Kidney glomerular epithelial cell (primary cell): ENCODE results near the gene NTS.
A peak's percentile ranks its signal among the peaks of the same experiment; 100 is the strongest.

Experiments
- DNase-seq: peaks from one replicate; lab custom pipeline; 2025; lab: John Stamatoyannopoulos, UW

The NTS gene, protein sequence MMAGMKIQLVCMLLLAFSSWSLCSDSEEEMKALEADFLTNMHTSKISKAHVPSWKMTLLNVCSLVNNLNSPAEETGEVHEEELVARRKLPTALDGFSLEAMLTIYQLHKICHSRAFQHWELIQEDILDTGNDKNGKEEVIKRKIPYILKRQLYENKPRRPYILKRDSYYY

DNA sequence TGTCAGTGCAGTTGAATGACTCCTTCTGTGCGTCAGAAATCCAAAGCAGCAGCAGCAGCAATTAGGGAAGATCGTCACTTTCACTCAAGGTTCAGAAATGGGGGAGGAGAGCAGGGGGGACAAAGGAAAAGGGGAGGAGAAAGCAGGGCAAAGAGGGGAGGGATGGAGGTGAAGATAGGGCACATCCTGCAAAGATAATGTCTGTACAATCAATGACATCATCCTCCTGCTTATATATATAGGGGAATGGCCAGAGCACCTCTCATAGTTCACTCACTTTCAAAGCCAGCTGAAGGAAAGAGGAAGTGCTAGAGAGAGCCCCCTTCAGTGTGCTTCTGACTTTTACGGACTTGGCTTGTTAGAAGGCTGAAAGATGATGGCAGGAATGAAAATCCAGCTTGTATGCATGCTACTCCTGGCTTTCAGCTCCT is at the start of gene NTS:
Gene NTS (plus strand): TSS at position 265 of the 431 bp plus-strand sequence. CDS start 109 bp downstream, at position 374.
- DNase-seq: no peak

DNA sequence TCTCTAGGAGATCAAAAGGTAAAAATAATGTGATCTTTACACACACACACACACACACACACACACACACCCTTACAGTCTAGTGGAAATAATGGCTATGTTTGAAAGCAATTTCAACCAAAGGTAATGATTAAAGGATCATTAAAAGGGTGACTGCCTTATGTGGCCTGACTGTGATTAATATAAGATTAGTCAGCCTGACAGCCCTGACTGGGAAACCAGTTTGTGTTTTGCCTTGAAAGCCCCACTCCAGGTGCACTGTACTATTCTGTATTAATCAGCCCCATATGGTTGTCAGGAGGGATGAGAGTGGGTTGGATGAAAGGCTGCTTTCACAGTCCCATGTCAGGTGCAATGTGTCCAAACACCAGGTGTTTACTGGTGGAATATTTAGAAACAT is 48.3 kb upstream of the NTS start:
- DNase-seq: peak; percentile 92

DNA sequence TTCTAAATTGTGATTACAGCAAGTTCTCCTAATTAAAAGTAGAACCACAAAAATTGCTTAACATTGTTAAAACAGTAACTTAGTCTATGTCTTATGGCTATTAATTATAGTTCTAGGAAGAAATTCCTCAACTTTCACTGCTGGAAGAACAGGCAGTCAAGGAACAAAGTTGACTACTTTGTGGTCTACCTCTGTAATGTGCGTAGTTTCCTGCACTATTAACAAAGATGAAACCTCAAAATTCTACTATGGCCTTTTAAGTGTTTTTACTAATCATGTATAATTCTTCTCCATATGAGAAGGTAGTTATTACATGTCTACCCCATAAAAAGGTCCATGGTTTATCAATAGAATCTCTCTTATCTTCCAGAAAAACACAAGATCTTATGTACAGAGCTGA is 45.5 kb upstream of the NTS start:
- no peak for DNase-seq

DNA sequence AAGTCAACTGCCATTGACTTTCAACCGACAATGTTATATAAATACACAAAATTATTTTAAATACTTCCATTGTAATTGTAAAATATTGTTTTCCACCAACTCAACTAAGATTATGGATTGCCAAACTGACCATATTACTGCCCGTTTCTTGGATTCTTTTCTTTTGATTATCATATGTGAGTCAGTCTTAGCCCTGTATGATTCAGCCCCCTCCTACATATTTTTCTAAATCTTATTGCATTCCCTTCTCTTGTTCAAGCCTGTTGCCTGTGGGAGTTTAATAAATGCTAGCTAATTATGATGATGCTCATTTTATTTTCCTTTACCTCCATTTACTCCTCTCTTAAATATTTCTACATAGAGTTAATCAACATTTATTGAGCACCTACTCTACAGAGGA is 44.7 kb upstream of the NTS start:
- peak; percentile 18 for DNase-seq

DNA sequence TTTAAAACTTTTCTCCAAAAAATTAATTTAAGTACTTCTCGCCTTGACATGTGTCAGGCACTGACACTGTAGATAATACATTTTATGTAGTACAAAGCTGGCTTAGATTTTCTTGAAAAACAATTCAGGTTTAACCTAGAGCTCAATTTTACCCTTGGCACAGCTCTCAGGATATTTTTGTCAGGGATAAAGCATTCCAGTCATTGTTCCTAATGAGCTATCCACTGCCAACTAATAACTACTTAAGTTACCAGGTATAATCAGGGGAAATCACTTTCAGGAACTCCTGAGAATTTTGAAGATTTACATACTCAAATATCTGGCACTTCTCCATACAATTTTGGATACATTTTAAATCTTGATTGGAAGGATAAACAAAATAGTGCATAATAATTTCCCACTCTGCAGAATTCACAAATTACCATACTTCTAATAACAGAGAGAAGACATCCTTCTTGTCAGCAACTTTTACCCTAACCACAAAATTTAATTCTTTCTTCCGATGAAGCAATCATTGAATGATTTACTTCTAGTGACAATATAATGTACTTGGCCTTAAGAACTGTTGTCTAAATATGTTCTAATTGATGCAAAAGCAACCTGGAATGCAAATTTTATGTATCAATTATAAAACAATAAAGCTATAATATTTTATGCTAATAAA is 42.6 kb upstream of the NTS start:
- no peak for DNase-seq

DNA sequence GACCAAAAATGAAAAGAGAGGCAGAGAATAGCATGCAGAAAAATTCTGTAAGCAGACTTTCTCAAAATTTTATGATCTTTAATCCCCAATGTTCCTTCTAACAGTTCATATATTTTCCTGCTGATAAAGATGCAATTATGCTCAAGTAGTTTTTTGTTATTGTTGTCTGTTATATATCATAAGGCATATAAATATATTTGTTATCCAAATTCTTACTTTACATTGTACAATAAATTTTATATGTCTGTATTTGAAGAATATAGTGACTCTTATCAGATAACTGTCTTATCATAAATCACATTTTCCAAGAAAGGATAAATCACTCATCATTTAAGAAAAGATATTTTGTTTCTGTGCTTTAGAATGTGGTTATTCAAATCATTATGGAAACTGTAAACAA is 40.5 kb upstream of the NTS start:
- DNase-seq: no peak

DNA sequence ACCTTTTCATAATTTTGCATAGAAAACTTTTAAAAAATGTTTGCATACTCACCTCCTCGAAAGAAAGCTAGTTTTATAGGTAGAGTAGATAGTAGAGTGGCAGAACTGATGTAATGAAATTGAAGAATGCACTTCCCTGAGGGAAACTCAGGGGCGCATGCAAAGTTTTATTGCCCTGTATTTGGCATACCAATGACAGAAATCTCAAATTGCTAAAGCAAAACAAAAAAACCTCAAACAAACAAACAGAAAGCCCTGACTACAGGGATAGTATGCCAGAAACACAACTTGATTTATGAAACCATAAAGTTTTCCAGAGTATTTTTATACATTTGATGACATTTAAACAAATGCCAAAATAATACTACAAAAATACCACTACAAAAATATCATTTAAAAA is 39.7 kb upstream of the NTS start:
- no peak for DNase-seq

DNA sequence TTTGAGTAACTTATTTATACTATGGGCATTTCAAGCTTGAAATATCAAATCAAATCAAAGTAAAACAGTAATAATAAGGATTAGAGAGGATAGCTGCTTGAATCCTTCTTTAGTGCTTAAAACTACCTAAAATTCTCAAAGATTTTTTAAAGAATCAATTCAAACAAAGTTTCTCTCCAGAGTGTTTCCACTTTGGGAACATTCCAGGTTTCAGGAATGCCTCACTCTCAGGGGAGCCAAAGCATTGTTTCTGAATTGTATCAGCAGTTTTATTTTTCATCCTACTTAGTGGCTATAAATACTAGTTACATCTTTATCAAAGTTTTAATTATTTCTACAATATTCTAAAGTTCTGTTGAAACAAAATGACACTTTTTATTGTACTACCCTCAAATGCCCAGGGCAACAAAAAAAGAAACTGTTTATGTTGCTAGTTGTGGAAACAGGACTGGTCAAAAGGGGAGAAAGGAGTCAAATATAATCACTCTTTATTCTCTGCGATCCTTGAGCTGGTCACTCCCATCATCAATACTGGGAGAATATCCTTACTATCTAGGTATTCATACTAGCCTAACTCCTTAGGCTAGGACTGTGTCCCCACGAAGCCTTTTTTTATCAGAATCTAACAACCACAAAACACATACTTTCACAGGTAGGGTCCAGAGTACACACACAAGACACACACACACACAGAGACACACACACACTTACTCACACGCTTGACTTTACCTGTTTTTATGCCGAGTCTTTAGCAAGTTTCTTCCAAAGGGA is 38.5 kb upstream of the NTS start:
- peak; percentile 67 for DNase-seq

DNA sequence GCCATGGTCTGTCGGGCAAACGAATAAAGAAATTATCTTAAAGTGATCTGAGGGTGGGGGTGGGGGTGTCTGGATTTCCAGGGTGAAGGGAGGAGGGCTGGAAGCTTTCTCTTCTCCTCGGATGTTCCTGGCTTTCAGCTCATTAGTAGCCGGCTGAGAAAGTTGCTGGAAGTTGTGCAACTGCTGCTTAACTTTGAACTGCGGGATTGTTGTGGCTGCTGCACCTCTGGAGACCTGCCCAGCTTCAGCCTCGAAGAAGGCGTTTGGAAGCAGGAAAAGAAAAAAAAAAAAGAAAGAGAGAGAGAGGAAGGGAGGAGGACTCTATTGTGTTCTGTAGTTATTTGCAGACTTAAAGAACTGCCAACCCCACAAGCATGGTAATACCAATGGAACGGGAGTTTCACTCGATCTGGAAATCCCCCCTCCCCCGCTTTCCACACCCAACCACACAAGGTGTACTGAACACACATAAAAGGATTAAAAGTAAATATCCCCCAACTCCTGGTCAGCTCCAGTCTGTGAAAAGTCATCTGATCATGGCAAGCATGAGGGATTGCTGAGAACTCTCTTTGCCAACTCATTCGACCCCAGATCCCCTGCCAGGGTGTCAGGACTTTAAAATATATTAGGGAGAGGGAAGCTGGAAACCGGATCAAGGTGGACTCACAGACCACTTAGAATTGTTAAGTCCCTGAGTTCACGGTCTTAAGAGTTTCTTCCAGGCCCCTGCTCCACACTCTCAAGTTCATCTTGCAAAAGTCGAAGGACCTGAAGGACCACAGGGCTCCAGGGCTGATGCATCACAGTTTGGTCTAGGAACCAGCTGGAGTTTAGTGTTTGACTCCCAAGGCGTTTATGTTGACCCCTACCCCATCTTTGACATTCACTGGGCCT is 37.7 kb upstream of the NTS start, which contains the start of gene RASSF9:
Gene RASSF9 (minus strand): TSS at position 213 of the 894 bp plus-strand sequence. CDS start 208 bp downstream, at position 5.
- peak; percentile 67 for DNase-seq

DNA sequence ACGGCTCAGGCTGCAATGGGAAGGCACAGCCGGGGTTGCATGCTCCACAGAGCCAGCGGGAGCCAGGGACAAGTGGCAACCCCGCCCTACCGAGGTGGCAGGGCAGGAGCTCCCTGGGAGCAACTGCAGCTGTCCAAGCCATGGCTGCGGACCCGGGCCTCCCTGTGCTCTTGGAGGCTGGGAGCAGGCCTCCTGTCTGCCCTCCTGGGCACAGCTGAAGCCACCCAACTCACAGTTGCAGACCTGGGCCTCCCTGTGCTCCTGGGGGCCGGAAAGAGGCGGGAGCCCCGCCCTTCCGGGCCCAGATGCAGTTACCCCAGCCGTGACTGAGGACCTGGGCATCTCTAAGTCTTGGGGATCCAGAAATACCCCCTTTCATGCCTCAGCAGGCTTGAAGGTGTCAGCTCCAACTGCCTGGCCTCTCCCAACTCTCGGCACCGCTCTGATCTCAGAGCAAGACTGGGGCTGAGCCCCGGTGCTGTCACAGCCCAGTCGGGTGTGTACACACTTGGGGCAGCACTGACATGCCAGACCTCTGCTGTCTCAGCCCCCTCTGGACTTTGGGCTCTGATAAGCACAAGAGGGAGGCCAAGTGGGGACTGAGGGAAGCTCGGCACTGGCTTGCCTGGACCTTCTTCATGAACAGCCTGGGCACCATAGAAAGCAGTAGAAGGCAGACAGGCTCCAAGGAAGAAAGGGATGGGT is 30.3 kb upstream of the NTS start:
- DNase-seq: no peak

DNA sequence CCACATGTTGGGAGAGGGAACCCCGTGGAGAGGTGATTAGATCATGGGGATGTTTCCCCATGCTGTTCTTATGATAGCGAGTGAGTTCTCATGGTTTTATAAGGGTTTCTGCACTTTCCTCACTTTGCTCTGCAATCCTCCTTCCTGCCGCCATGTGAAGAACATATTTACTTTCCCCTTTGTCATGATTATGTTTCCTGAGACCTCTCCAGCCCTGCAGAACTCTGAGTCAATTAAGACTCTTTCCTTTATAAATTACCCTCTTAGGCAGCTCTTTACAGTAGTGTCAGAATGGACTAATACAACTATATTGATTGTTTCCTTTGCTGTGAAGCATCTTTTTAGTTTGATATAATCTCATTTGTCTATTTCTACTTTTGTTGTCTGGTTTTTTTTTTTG is 24.8 kb upstream of the NTS start:
- DNase-seq: no peak

DNA sequence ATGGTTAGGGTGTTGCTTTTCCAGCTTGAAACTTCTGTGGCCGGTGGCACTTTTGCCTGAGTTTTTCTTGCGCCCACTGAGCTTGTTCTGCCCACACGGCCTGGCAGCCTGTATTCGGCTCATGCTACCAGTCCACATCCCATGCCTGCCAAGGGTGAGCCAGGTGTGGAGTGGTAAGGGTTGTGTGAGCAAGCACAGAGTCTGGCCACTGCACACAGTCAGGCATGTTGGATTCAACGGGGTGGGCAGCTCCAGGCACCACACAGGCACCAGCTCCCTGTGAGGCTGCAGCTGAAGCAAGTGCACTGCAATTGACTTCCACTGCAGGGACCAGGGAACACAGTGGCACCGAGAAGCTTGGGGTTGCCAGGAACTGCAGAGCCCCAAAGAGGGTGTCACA is 18.8 kb upstream of the NTS start:
- DNase-seq: no peak

DNA sequence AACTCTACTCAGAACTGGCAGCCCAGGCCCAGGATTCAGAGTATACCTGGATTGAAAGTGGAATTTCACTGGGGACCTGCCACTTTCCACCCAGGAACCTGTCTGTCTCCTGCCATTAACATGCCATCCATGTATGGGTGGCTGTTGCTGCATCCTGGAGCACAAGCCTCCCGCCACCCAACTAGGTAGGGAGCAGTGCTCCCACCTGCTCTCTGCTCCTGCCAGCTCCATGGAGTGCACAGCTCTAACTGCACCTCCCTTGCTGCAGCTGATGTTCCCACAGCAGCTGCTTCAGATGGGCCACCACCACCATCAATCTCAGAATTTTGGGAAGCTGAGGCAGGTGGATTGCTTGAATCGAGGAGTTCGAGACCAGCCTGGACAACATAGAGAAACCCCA is 17.1 kb upstream of the NTS start:
- DNase-seq: no peak

DNA sequence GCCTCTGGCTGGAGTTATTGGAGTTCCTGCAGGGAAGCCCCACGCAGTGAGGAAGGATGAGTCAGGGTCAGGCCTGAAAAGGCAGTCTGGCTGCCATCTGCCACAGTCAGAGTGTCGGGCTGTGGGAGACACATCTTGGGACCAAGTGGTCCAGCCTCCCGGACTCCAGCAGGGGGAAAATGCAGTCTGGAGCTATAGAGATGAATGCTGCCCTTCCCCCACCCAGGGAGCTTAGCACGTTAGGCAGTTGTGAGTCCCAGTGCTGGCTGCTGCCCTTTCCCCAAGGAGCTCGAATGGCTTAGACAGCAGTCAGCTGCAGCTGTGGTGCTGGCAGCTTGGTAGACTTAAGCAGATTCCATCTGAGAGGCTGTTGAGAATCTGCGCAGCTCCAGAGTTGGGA is 8.2 kb upstream of the NTS start:
- DNase-seq: no peak

DNA sequence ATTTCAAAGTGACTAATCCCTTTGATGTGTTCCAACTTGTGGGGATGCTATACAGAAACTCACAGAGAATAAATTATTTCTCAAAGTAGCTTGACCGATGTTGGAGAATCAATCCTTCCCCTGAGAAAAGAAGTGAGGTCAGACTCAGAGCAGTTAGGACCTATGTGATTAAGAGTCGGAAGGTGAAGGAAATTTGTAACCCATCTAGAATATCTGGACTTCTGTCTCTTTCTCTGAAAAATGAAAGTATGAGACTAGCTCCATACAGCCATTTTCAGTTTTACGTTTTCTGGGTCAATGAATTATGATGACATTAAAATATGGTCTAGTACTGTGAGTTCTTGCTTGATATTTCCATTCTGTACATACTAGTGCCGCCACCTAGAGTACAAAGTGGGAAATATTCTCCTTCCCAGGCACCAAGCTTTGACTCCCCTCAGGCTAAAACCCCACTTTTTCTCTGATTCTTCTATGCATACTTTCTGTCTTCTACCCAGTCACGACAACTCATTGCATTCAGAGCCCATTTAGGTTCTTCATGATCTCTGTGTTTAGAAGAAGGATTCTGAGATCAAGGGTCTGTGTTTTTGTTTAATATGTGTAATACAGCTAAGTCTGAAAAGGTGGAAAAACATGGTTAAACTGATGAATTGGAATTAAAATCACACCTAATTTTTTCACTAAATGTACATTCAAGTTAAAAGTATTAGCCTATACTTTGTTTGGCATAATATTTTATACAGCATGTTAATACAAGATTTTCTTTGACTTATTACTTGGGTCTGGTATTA is 6.9 kb upstream of the NTS start:
- DNase-seq: peak; percentile 48

DNA sequence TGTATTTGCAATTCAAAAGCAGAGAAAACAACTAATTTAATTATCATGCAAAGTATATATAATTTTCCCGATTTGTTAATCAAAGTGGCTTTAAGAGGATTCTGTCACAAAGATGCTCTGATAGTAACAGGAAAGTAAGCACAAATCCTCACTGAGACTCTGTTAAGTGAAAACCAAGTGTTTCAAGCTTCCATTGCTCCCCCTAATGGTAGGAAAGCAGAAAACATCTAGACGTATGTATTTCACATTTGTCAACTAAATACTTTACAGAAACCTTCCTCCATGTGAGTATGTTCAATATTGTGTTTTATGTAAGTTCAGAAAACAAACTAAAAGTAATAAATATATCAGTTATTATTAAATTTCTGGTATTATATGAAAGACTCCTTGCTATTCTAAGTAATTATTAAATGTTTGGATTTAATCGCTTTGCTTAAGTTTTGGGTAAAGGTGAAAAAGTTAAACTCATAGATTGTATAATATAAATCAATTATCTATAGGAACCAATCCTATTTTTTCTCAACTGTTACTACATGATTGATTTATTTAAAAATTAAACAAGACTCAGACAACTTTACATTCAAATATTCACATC is 1.5 kb upstream of the NTS start:
- peak; percentile 61 for DNase-seq

DNA sequence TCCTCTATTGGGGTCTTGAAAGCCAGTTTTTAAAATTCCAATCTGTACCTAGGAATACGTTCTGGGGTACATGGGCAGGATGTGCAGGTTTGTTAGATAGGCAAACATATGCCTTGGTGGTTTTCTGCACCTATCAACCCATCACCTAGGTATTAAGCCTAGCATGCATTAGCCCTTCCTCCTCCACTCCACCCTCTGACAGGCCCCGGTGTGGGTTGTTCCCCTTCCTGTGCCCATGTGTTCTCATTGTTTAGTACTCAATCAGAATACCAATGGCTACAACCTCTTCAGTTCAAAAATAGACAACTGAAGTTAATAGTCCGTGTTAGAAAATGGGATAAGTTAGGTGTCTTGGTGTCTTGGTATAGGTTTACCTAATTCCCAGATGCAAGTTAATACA is 3.4 kb downstream of the NTS start:
- no peak for DNase-seq

DNA sequence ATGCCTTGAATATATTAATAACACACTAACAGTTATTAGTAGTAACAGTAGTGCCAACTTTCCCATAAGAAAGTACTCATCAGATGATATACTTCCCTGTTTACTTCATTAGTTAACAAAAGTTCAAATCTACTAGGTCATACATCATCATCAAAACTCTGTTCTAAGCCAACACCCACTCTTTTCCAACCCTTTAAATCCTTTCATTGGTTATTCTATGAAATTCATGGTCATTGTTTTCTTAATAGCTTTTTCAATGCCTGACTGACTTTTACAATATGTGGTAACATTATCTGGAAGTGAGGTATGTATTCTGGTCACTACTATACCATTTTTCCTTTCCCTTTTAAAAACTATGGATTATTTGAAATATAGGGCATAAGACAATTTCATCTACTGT is 9.7 kb downstream of the NTS start:
- no peak for DNase-seq

DNA sequence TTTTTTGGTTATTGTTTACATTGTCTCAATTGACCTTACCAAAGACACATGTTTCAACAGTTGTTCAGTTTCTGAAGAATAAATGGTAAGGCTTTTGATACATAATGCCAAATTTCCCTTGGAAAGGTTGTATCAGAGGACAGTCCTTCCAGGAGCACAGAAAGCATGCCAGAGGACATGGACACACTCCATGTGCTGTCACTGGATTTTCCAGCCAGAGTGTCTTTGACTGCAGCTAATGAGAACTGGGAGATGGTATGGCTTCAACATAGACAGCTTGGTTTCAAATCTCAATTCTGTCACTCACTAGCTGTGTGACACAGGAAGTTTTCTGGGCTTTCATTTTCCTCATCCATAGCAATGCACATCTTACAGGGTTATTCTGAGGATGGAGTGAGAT is 20.6 kb downstream of the NTS start:
- DNase-seq: no peak

DNA sequence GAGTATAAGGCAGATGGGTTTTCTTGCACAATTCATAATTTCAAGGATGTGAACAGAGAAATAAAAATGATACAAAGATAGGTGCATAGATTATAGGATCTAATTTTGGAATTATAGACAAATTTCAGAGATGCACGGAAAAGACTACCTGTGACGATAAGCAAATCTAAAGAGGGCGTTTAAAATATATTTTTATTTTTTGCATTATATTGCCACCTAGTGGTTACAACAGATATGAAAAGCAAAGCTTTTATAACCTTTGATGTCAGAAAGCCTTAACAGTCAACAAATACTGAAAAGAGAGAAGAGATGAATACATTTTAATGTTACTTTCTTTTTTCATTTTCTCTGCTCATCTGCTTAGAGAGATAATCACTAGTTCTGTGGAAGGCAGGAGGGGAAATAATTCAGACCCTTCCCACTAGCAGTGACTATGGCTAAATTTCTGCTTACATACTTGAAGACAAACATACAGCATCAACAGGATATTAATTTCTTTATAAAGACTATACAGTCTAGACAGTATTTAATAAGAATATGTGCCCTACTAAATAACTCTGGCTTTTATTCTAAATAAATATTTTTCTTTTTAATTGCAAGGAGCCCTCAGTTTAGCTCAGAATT is 46.3 kb downstream of the NTS start:
- peak; percentile 46 for DNase-seq
